ENCODE data around the gene ADRA2C. TPM values are rescaled to one million over a fixed set of nuclear protein-coding genes. Genes with fewer than 3 reads are reported as not detected.

ADRA2C gene
- total RNA-seq, 1 donor from 2014 or later, result 17.2 TPM

DNA sequence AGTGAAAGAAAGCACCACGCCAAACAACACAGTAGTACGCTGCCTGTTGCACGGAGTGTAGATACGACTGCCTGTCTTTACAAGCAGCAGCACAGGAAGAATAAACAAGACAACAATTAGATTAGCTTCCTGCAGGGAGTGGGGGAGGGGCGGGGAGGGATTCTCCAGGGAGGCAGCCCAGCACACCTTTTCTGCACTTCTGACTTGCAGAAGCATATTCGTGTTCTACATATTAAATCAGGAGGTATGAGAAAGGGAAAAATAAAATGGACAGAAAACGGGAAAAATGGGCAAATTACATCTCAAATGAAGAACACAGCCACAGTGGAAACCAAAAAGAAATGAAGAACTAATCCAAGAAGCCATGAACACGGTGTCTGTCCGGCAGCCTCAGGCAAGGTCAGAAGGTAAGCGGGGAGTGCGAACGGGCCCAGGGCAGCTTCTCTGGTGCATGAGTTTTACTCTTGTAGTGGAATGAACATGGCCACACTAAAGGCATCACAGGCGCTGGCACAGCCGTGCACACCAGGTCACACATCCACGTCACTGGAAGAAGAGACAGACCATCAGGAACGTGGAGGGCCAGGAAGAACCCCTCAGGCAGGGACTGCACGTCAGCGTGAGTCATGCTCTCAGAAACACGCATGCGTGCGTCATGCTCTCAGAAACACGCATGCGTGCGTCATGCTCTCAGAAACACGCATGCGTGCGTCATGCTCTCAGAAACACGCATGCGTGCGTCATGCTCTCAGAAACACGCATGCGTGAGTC lies 20.1 kb upstream of the ADRA2C start:
- Histone ChIP-seq H3K27me3 (peaks cover 6% of the 10 kb centered on the region), H3K9me3 (no peaks in the 10 kb centered on the region), H3K4me3 (no peak overlapping the region), H3K4me1 (peaks cover 7% of the 10 kb centered on the region), H3K36me3 (no peaks in the 10 kb centered on the region), H3K27ac (no peak overlapping the region)
- DNase-seq (ENCODE audit: extremely low spot score in 2 of 2), result no peak
- intact Hi-C loops (cut with DNase I), result no loop called here
- TF ChIP-seq POLR2AphosphoS5 (IDR thresholded peaks at IDR 0.05; ENCODE audit: insufficient read depth in 1 of 2, low read depth in 1 of 2), result no peak

DNA sequence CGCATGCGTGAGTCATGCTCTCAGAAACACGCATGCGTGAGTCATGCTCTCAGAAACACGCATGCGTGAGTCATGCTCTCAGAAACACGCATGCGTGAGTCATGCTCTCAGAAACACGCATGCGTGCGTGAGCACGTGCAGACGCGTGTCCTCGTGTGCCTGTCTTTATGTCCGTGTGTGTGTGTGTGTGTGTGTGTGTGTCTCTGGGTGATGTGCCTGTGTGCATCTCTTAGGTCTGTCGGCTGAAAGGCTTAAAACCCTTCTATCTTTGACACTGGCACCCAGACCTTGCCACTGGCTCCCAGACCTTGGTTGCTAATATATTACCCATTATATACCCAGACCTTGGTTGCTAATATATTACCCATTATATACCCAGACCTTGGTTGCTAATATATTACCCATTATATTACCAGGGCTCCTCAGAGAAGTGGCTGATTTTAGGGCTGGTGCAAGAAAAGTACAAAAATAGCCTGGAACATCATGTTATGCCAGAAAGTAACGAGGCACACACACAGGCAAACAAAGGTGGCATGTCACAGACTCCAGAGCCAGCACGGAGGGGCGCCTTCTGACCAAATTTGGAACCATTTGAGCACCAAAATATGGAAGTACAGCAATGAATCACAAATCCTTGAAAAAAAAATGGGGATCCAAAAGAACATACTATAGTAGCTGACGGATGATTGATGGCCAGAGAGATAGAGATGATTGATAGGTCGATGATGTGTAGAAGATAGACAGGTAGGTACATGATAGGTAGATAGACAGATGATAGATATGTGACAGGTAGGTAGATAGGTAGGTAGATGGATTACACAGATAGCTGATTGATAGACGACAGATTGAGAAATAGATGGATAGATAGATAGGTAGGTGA lies 19.2 kb upstream of the ADRA2C start:
- no peak for DNase-seq (ENCODE audit: extremely low spot score in 2 of 2)
- H3K4me3 ChIP-seq, result no peak overlapping the region
- intact Hi-C loops (cut with DNase I), result no loop called here
- no peak overlapping the region for H3K27ac ChIP-seq
- TF ChIP-seq, protein P1, sequence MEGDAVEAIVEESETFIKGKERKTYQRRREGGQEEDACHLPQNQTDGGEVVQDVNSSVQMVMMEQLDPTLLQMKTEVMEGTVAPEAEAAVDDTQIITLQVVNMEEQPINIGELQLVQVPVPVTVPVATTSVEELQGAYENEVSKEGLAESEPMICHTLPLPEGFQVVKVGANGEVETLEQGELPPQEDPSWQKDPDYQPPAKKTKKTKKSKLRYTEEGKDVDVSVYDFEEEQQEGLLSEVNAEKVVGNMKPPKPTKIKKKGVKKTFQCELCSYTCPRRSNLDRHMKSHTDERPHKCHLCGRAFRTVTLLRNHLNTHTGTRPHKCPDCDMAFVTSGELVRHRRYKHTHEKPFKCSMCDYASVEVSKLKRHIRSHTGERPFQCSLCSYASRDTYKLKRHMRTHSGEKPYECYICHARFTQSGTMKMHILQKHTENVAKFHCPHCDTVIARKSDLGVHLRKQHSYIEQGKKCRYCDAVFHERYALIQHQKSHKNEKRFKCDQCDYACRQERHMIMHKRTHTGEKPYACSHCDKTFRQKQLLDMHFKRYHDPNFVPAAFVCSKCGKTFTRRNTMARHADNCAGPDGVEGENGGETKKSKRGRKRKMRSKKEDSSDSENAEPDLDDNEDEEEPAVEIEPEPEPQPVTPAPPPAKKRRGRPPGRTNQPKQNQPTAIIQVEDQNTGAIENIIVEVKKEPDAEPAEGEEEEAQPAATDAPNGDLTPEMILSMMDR (IDR thresholded peaks at IDR 0.05), result no peak
- H3K9me3 ChIP-seq, result no peaks in the 10 kb centered on the region
- peaks cover 6% of the 10 kb centered on the region for H3K27me3 ChIP-seq
- peaks cover 7% of the 10 kb centered on the region for H3K4me1 ChIP-seq
- no peaks in the 10 kb centered on the region for H3K36me3 ChIP-seq

DNA sequence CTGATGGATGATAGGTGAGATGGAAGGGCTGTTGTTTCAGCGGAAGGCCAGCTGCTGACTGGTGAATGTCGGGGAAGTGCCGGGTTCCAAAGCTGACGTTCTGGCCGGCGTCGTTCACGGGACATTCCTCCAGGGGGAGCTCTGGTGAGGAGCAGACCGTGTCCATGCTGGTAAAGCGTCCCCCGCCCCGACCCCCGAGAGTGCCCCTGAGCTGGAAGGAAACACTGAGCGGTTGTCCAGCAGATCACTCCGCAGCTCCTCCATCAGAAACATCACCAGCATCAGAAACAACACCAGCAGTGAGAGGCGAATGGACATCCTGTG lies 18.6 kb upstream of the ADRA2C start:
- Histone ChIP-seq H3K4me3 (no peak overlapping the region), H3K9me3 (no peaks in the 10 kb centered on the region), H3K27me3 (peaks cover 6% of the 10 kb centered on the region), H3K4me1 (peaks cover 7% of the 10 kb centered on the region), H3K36me3 (no peaks in the 10 kb centered on the region), H3K27ac (no peak overlapping the region)
- DNase-seq (ENCODE audit: extremely low spot score in 2 of 2), result no peak
- TF ChIP-seq POLR2A (IDR thresholded peaks at IDR 0.05) (no peak), POLR2AphosphoS5 (IDR thresholded peaks at IDR 0.05; ENCODE audit: insufficient read depth in 1 of 2, low read depth in 1 of 2) (no peak)
- TF ChIP-seq, protein P1 (IDR thresholded peaks at IDR 0.05), result no peak
- intact Hi-C loops (cut with DNase I), result no loop called here

DNA sequence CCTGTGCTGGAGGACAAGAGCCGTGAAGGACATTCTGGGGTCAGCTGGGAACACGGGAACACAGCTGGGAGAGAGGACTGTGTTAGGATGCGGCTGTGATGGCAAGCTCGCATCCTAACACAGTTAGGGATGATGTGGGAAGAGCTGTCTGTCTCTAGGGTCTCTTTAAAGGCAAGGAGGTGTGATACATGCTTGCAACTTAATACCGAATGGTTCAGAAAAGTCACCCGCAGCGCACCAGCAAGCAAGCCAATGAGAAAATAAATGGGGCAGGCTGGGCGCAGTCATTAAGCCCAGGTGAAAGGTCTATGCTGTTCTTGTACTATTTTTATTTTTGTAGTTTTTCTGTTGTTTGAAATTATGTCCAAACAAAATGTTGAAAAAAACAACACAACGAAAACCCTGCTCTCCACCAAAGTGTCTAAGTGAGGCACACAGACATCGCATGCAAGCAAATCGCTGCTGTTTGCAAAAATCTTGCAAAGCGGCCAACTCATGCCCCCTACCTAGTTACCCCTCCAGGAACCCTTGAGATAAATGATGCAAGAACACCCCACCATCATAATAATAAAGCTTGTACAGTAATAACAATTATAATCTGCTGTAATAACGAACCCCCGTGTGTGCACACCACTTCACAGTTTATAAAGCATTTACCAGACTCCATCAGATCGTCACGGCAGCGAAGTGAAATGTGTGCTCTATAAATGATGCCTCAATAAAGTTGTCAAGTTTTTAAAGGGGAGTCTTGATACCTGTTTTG lies 17.9 kb upstream of the ADRA2C start:
- peaks cover 7% of the 10 kb centered on the region for H3K4me1 ChIP-seq
- intact Hi-C loops (cut with DNase I), result no loop called here
- H3K9me3 ChIP-seq, result no peaks in the 10 kb centered on the region

DNA sequence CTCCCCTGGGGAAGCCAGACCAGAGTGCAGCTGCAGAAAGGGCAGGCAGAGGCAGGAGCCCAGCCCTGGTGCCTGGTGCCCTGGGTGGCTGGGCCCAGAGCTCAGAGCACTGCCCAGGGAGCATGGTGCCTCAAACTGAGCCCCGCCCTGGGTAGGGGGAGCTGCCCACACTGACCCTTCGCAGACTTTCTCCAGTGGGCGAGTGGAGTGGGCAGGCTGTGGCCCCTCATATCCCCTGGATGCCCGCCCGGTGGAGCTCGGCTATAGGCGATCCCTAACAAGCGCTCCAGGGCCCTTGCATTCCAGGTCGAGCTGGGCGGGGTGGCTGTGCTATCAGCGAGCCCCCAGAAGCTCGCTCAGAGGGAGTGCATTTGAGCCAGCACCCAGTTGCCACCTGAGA lies 17.1 kb upstream of the ADRA2C start:
- Histone ChIP-seq H3K27me3 (peaks cover 3% of the 10 kb centered on the region), H3K9me3 (no peaks in the 10 kb centered on the region), H3K27ac (no peak overlapping the region), H3K4me3 (no peak overlapping the region), H3K36me3 (no peaks in the 10 kb centered on the region), H3K4me1 (peaks cover 7% of the 10 kb centered on the region)
- intact Hi-C loops (cut with DNase I), result no loop called here
- TF ChIP-seq, protein P1 (IDR thresholded peaks at IDR 0.05), result no peak
- TF ChIP-seq POLR2A (IDR thresholded peaks at IDR 0.05), result no peak
- no peak for TF ChIP-seq POLR2AphosphoS5 (IDR thresholded peaks at IDR 0.05; ENCODE audit: insufficient read depth in 1 of 2, low read depth in 1 of 2)
- no peak for DNase-seq (ENCODE audit: extremely low spot score in 2 of 2)

More for the DNA sequence above, 17.9 kb upstream of the ADRA2C start:
- peaks cover 6% of the 10 kb centered on the region for H3K27me3 ChIP-seq
- TF ChIP-seq POLR2A (IDR thresholded peaks at IDR 0.05) (no peak), POLR2AphosphoS5 (IDR thresholded peaks at IDR 0.05; ENCODE audit: insufficient read depth in 1 of 2, low read depth in 1 of 2) (no peak)
- TF ChIP-seq, protein P1 (IDR thresholded peaks at IDR 0.05), result no peak
- no peak overlapping the region for H3K27ac ChIP-seq
- H3K36me3 ChIP-seq, result no peaks in the 10 kb centered on the region
- no peak for DNase-seq (ENCODE audit: extremely low spot score in 2 of 2)
- no peak overlapping the region for H3K4me3 ChIP-seq
